22Rv1 (cell line): ENCODE data around the gene PTCH2.

Experiments
- CTCF ChIP-seq: fragments of 450-650 bp; IDR thresholded peaks from 2 replicates; pipeline ENCODE4 v1.5.1; 2017; ENCODE audit warnings: mild to moderate bottlenecking
- ZFX ChIP-seq: fragments of 450-650 bp; IDR thresholded peaks from 2 replicates; pipeline ENCODE4 v1.6.1; 2017; ENCODE audit warnings: antibody characterized with exemption, borderline replicate concordance

DNA sequence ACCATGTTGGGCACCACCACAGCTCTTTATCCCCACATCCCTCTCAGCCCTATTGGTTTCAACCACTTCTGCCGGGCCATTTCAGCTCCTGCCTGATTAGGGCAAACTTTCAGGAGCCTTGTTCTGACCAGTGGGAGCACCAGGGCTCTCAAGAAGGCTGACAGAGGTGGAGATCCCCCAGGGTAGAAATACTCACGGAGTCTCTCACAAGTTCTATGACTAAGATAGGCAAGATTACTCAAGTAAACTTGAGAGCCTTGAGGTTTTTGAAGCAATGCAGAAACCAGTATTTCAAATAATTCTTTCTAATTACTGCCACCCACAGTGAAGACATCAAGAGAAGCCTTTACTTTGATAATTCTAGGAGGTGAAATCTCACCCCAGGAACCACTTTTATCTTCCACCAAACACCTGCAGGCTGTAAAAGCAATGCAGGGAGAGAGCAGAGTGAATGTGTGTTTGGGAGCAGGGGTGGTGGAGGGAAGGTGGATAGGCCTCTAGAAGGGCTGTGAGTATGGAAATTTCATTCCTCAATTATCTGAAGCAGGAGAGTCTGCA, 6.6 kb upstream of the PTCH2 start:
- TF ChIP-seq CTCF: no peak
- TF ChIP-seq ZFX: no peak
